RWPE2 (cell line): ENCODE results near the gene ABCC9.

Experiments
- ATAC-seq: fragments of 200-7000 bp; cut with Tn5 transposase; 3 replicates; pipeline ENCODE4 v1.9.1; 2021; ENCODE audit warnings: low read depth
- DNase-seq: peaks from one replicate; pipeline ENCODE4 v3.0.0-alpha.2; 2020; ENCODE audit warnings: low spot score
- H3K27ac ChIP-seq: fragments of 450-650 bp; 2 replicates; pipeline ENCODE4 v1.5.1; 2017; ENCODE audit warnings: mild to moderate bottlenecking; ENCODE audit not compliant: poor library complexity, severe bottlenecking
- H3K27me3 ChIP-seq: fragments of 250-450 bp; sonication (Bioruptor Pico); 2 replicates; pipeline ENCODE4 v1.5.1; 2021; ENCODE audit warnings: mild to moderate bottlenecking, moderate library complexity; ENCODE audit not compliant: insufficient read depth, poor library complexity, severe bottlenecking
- H3K36me3 ChIP-seq: fragments of 250-450 bp; sonication (Bioruptor Pico); 2 replicates; pipeline ENCODE4 v1.5.1; 2020; ENCODE audit warnings: low read depth, mild to moderate bottlenecking, moderate library complexity
- H3K4me1 ChIP-seq: fragments of 250-450 bp; sonication (Bioruptor Pico); 2 replicates; pipeline ENCODE4 v1.5.1; 2021; ENCODE audit warnings: mild to moderate bottlenecking, moderate library complexity; ENCODE audit not compliant: insufficient read depth, poor library complexity, severe bottlenecking
- H3K4me3 ChIP-seq: fragments of 250-450 bp; sonication (Bioruptor Pico); 2 replicates; pipeline ENCODE4 v1.5.1; 2021; ENCODE audit warnings: mild to moderate bottlenecking, moderate library complexity; ENCODE audit not compliant: severe bottlenecking
- H3K9me3 ChIP-seq: fragments of 250-450 bp; sonication (Bioruptor Pico); 2 replicates; pipeline ENCODE4 v1.5.1; 2021; ENCODE audit warnings: mild to moderate bottlenecking, moderate library complexity; ENCODE audit not compliant: severe bottlenecking
- CTCF ChIP-seq: fragments of 450-650 bp; IDR thresholded peaks from one replicate; pipeline ENCODE4 v1.5.1; 2017; ENCODE audit warnings: mild to moderate bottlenecking, moderate library complexity; ENCODE audit not compliant: poor library complexity, severe bottlenecking

ABCC9 gene

GRCh38 chr12:21823581-21823980 is 117.6 kb downstream of the ABCC9 start:
- Histone ChIP-seq H3K27ac (no peak overlapping the region), H3K4me1 (peaks cover 7% of the 10 kb centered on the region), H3K9me3 (no peaks in the 10 kb centered on the region), H3K27me3 (no peaks in the 10 kb centered on the region), H3K36me3 (no peaks in the 10 kb centered on the region), H3K4me3 (no peak overlapping the region)
- no peak for DNase-seq
- no peak for ATAC-seq
- TF ChIP-seq CTCF: no peak

GRCh38 chr12:21819678-21820077 is 121.5 kb downstream of the ABCC9 start:
- Histone ChIP-seq H3K4me1 (peaks cover 7% of the 10 kb centered on the region), H3K27me3 (no peaks in the 10 kb centered on the region), H3K9me3 (no peaks in the 10 kb centered on the region), H3K4me3 (no peak overlapping the region), H3K27ac (no peak overlapping the region), H3K36me3 (no peaks in the 10 kb centered on the region)
- no peak for DNase-seq
- no peak for TF ChIP-seq CTCF
- no peak for ATAC-seq

- Histone ChIP-seq H3K27ac (no peak overlapping the region), H3K4me3 (no peak overlapping the region), H3K36me3 (no peaks in the 10 kb centered on the region), H3K4me1 (peaks cover 7% of the 10 kb centered on the region), H3K27me3 (no peaks in the 10 kb centered on the region), H3K9me3 (no peaks in the 10 kb centered on the region)
- TF ChIP-seq CTCF: no peak
- ATAC-seq (no peak), DNase-seq (no peak)
Measured at GRCh38 chr12:21819236-21819635, 122.0 kb downstream of the ABCC9 start.

GRCh38 chr12:21818627-21819026 is 122.6 kb downstream of the ABCC9 start:
- Histone ChIP-seq H3K27ac (no peak overlapping the region), H3K36me3 (no peaks in the 10 kb centered on the region), H3K27me3 (no peaks in the 10 kb centered on the region), H3K9me3 (no peaks in the 10 kb centered on the region), H3K4me3 (no peak overlapping the region), H3K4me1 (peaks cover 7% of the 10 kb centered on the region)
- no peak for TF ChIP-seq CTCF
- DNase-seq (no peak), ATAC-seq (peak; percentile 62)

- H3K4me1 ChIP-seq: peaks cover 7% of the 10 kb centered on the region
Measured at GRCh38 chr12:21815306-21816062, 125.7 kb downstream of the ABCC9 start.

More at GRCh38 chr12:21815306-21816062, 125.7 kb downstream of the ABCC9 start:
- H3K27me3 ChIP-seq: no peaks in the 10 kb centered on the region
- TF ChIP-seq CTCF: no peak
- ATAC-seq (no peak), DNase-seq (no peak)
- no peak overlapping the region for H3K4me3 ChIP-seq
- H3K36me3 ChIP-seq: no peaks in the 10 kb centered on the region
- no peak overlapping the region for H3K27ac ChIP-seq
- H3K9me3 ChIP-seq: no peaks in the 10 kb centered on the region
